Endothelial cell of umbilical vein (primary cell): ENCODE results near the gene FAM13B. TPM values are rescaled to one million over a fixed set of nuclear protein-coding genes. Genes with fewer than 3 reads are reported as not detected.

ENCODE experiments used
- BruUV-seq: library from RNA; stranded (reverse); fragments of 400-500 nt; replicated peaks from 2 replicates; lab custom pipeline; 2021; lab: Mats Ljungman, UMichigan
- CTCF ChIA-PET: fragments of 300-600, 350-600 bp; sonication (Branson Sonifier 250); formaldehyde crosslinking; loops from one replicate; lab custom pipeline; 2021; ENCODE audit warnings: antibody characterized with exemption, inconsistent platforms; lab: Charles Lee
- POLR2A ChIA-PET: fragments of 300-600, 350-600 bp; sonication (Branson Sonifier 250); formaldehyde crosslinking; loops from one replicate; lab custom pipeline; 2021; ENCODE audit warnings: antibody characterized with exemption, inconsistent platforms; lab: Charles Lee
- DNase-seq: peaks from one replicate; pipeline ENCODE4 v3.0.0-alpha.2; 2011; ENCODE audit warnings: low read depth, low spot score
- FAIRE-seq: peaks from 2 replicates; lab custom pipeline; 2011; peaks lifted over from hg19 to GRCh38; lab: Jason Lieb, UNC
- H2AFZ ChIP-seq: 2 replicates; pipeline ENCODE4 v1.6.0; 2012; ENCODE audit warnings: low read depth, low read length, control low read depth, inconsistent platforms
- H3K27ac ChIP-seq: 2 replicates; pipeline ENCODE4 v1.5.1; 2011; ENCODE audit warnings: low read depth, mild to moderate bottlenecking, control low read depth, low read length, moderate library complexity; ENCODE audit not compliant: insufficient read depth
- H3K27me3 ChIP-seq, 2 experiments: 2 replicates each; pipeline versions ENCODE4 v1.6.0 to v1.6.1; 2011; ENCODE audit warnings: low read length in 2 of 2, mixed read lengths in 1 of 2; ENCODE audit not compliant: control insufficient read depth in 2 of 2, insufficient read depth in 2 of 2
- H3K36me3 ChIP-seq, 2 experiments: 2 replicates in 1 of 2; 3 replicates in 1 of 2; pipeline ENCODE4 v1.5.1; 2011; ENCODE audit warnings: low read length in 2 of 2, mild to moderate bottlenecking in 1 of 2, moderate library complexity in 1 of 2; ENCODE audit not compliant: control insufficient read depth in 2 of 2, insufficient read depth in 2 of 2; ENCODE audit errors: extremely low read depth in 1 of 2
- H3K4me1 ChIP-seq: 3 replicates; pipeline ENCODE4 v1.5.1; 2011; ENCODE audit warnings: mild to moderate bottlenecking, low read length; ENCODE audit not compliant: control insufficient read depth, insufficient read depth; ENCODE audit errors: extremely low read depth
- H3K4me2 ChIP-seq: 2 replicates; pipeline ENCODE4 v1.6.1; 2011; ENCODE audit warnings: low read length, control low read depth, mixed read lengths; ENCODE audit not compliant: insufficient read depth
- H3K4me3 ChIP-seq, 3 experiments: fragments of 200-600 bp in 1 of 3; sonication (generic), shearing (Covaris generic) in 1 of 3; replicated peaks in 1 of 3; 2 replicates each; pipeline ENCODE4 v1.5.1; 2011 to 2016; ENCODE audit warnings: control low read depth in 3 of 3, low read length in 3 of 3, mild to moderate bottlenecking in 2 of 3, inconsistent platforms in 1 of 3, low read depth in 1 of 3, moderate library complexity in 1 of 3; ENCODE audit not compliant: insufficient read depth in 1 of 3
- H3K79me2 ChIP-seq: 2 replicates; pipeline ENCODE4 v1.6.0; 2012; ENCODE audit warnings: low read length, inconsistent platforms; ENCODE audit not compliant: control insufficient read depth, insufficient read depth
- H3K9ac ChIP-seq: replicated peaks from 2 replicates; pipeline ENCODE3; 2011; ENCODE audit warnings: low read length, control low read depth; ENCODE audit not compliant: insufficient read depth; ENCODE audit errors: extremely low read depth
- H3K9me1 ChIP-seq: replicated peaks from 3 replicates; pipeline ENCODE4 v1.6.0; 2011; ENCODE audit warnings: mild to moderate bottlenecking, low read length; ENCODE audit not compliant: control insufficient read depth, insufficient read depth; ENCODE audit errors: extremely low read depth
- H3K9me3 ChIP-seq: replicated peaks from 2 replicates; pipeline ENCODE4 v1.5.1; 2012; ENCODE audit warnings: low read length, inconsistent platforms; ENCODE audit not compliant: control insufficient read depth, insufficient read depth
- H4K20me1 ChIP-seq: replicated peaks from 2 replicates; pipeline ENCODE3; 2011; ENCODE audit warnings: mild to moderate bottlenecking, low read length; ENCODE audit not compliant: control insufficient read depth, insufficient read depth; ENCODE audit errors: extremely low read depth
- CTCF ChIP-seq, 2 donors: IDR thresholded peaks; 1 replicate in 1 of 2; 2 replicates in 1 of 2; pipeline ENCODE4 v1.5.1; 2011; ENCODE audit warnings: low read length in 2 of 2, mild to moderate bottlenecking in 2 of 2, moderate library complexity in 2 of 2, control low read depth in 1 of 2, inconsistent platforms in 1 of 2, low read depth in 1 of 2; ENCODE audit not compliant: insufficient read depth in 1 of 2; ENCODE audit errors: extremely low read depth in 1 of 2
- EZH2 ChIP-seq: IDR thresholded peaks from 2 replicates; pipeline ENCODE4 v1.6.1; 2012; ENCODE audit warnings: borderline replicate concordance, low read depth, mild to moderate bottlenecking, moderate library complexity, low read length, inconsistent platforms; ENCODE audit not compliant: severe bottlenecking
- MYC ChIP-seq: IDR thresholded peaks from one replicate; pipeline ENCODE4 v1.6.1; 2011; ENCODE audit warnings: mild to moderate bottlenecking, low read depth, low read length
- dilution Hi-C: fragments of 300-500 bp; cut with MboI; formaldehyde crosslinking; loops from one replicate; pipeline ENCODE4 v1.15.0; 2019; ENCODE audit warnings: low sequenced_read_pairs; ENCODE audit not compliant: extremely low pct_ligation_motif_present
- intact Hi-C: fragments of 100-400 bp; cut with micrococcal nuclease; formaldehyde crosslinking; loops from one replicate; pipeline ENCODE4 v1.10.0; 2022
- polyA plus RNA-seq, 4 experiments: library from polyadenylated mRNA; depleted of rRNA in 3 of 4; stranded (reverse) in 3 of 4; unstranded in 1 of 4; fragments of >200 nt; gene quantifications; 2 replicates each; pipeline versions ENCODE4 v1.2.1 to v1.2.3, GENCODE V29; 2011 to 2012; ENCODE audit warnings: missing spikeins in 1 of 4
- total RNA-seq: library from RNA; stranded (reverse); gene quantifications from 2 replicates; pipeline ENCODE4 v1.2.3, GENCODE V29; 2021
- TF ChIP-seq, protein P1 (sequence below): IDR thresholded peaks from 2 replicates; pipeline ENCODE4 v1.6.1; 2011; ENCODE audit not compliant: insufficient read depth, insufficient read length

The FAM13B gene
- total and polyA plus RNA-seq, 2 donors (not counting 3 experiments of a cell fraction or from before 2014, with no cell fraction given), result 8.7 to 25.4 TPM

DNA sequence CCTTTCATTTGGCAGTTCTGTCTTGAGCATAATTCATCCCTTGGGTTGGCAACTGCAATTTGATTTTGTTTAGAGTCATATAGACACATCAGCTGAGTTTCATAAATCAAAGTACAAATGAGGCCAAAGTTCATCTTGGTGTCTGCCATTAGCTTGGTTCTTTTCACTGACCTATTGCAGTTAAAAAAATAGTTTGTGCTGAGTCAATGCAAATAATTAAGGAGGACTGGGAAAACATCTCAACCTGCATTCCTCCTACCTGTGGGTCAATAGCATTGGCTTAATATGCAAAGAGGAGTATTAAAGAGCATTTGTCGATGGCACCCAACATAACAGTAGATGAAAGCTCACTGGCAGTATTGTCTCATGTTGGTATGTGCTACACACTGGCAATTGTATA lies 142.0 kb downstream of the FAM13B start:
- dilution Hi-C loops, result no loop called here
- CTCF ChIA-PET, result interaction anchor here (1.1 kb wide), 1 partner anchor 112 kb away, joined by 3 read pairs; no protein-coding TSS in a partner anchor
- no peak for TF ChIP-seq MYC
- TF ChIP-seq EZH2, result no peak
- TF ChIP-seq, protein P1, sequence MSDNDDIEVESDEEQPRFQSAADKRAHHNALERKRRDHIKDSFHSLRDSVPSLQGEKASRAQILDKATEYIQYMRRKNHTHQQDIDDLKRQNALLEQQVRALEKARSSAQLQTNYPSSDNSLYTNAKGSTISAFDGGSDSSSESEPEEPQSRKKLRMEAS, result no peak
- no peak for TF ChIP-seq CTCF (IDR thresholded peaks at IDR 0.05; ENCODE audit: extremely low read depth in 1 of 2, insufficient read depth in 1 of 2, low read depth in 1 of 2, low read length in 2 of 2)

More for the DNA sequence above, 142.0 kb downstream of the FAM13B start:
- Histone ChIP-seq H3K79me2 (no peaks in the 10 kb centered on the region), H3K9me1 (no peaks in the 10 kb centered on the region), H3K4me2 (no peak overlapping the region), H3K9me3 (no peaks in the 10 kb centered on the region), H3K4me1 (peaks cover 28% of the 10 kb centered on the region), H2AFZ (no peak overlapping the region), H4K20me1 (no peaks in the 10 kb centered on the region), H3K27ac (no peak overlapping the region), H3K27me3 (no peaks in the 10 kb centered on the region), H3K36me3 (no peaks in the 10 kb centered on the region), H3K4me3 (no peak overlapping the region), H3K9ac (no peak overlapping the region)
- DNase-seq (no peak), FAIRE-seq (no peak)
- no TSS peak for BruUV-seq
- POLR2A ChIA-PET, result no interaction called here
- intact Hi-C loops, result loop anchor here (5.0 kb wide), 1 partner anchor 114 kb away; no protein-coding TSS in a partner anchor
